ENCODE data around the gene RASGRF1.

DNA sequence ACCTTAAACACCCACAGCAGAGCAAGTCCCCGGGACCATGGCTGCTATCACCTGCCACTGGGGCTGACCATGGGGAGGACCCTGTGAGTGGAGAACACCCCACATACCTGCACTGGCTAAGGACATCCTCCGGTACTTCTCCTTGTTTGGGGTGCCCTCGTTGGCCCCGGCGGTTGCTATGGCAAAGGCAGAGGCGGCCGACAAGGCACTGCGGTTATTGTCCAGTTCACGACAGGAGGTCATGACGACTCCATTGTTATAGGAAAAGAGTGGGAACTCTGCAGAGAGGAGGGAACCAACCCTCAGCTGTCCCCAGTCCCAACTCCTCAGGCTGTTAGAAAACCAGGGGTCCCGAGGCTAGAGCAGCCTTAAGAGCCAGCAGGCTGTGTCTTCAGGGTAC is 90.9 kb downstream of the RASGRF1 start:
- TF ChIP-seq POLR2A (IDR thresholded peaks at IDR 0.05; ENCODE audit: extremely low read depth, insufficient read length), result no peak
- TF ChIP-seq, protein P1, sequence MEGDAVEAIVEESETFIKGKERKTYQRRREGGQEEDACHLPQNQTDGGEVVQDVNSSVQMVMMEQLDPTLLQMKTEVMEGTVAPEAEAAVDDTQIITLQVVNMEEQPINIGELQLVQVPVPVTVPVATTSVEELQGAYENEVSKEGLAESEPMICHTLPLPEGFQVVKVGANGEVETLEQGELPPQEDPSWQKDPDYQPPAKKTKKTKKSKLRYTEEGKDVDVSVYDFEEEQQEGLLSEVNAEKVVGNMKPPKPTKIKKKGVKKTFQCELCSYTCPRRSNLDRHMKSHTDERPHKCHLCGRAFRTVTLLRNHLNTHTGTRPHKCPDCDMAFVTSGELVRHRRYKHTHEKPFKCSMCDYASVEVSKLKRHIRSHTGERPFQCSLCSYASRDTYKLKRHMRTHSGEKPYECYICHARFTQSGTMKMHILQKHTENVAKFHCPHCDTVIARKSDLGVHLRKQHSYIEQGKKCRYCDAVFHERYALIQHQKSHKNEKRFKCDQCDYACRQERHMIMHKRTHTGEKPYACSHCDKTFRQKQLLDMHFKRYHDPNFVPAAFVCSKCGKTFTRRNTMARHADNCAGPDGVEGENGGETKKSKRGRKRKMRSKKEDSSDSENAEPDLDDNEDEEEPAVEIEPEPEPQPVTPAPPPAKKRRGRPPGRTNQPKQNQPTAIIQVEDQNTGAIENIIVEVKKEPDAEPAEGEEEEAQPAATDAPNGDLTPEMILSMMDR (IDR thresholded peaks at IDR 0.05; ENCODE audit: low read depth, low read length), result no peak
- TF ChIP-seq, protein P2, sequence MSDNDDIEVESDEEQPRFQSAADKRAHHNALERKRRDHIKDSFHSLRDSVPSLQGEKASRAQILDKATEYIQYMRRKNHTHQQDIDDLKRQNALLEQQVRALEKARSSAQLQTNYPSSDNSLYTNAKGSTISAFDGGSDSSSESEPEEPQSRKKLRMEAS (IDR thresholded peaks at IDR 0.05; ENCODE audit: low read depth, low read length), result no peak

Measured in NB4 (cell line).